GM12891 (cell line): ENCODE results near the gene GBP7.

Experiments used
- POLR2A ChIP-seq: IDR thresholded peaks from 2 replicates; pipeline ENCODE4 v1.6.1; 2011; ENCODE audit warnings: low read depth, low read length, control low read depth
- POLR2AphosphoS5 ChIP-seq: IDR thresholded peaks from 2 replicates; pipeline ENCODE4 v1.6.1; 2011; ENCODE audit warnings: low read depth, low read length, control low read depth
- POU2F2 ChIP-seq: IDR thresholded peaks from 2 replicates; pipeline ENCODE4 v1.6.1; 2011; ENCODE audit warnings: low read depth, mild to moderate bottlenecking, control low read depth, low read length, moderate library complexity
- SPI1 ChIP-seq: IDR thresholded peaks from 2 replicates; pipeline ENCODE4 v1.6.1; 2011; ENCODE audit warnings: low read depth, low read length, control low read depth
- TAF1 ChIP-seq: IDR thresholded peaks from 2 replicates; pipeline ENCODE4 v1.6.1; 2011; ENCODE audit warnings: low read depth, low read length, control low read depth

- TF ChIP-seq POLR2A = no peak
- TF ChIP-seq POLR2AphosphoS5 = no peak
- no peak for TF ChIP-seq TAF1
- TF ChIP-seq SPI1 = no peak
- no peak for TF ChIP-seq POU2F2
Measured at GRCh38 chr1:89142160-89142559, 33.6 kb downstream of the GBP7 start.
